Neuron (in vitro differentiated cells): Measurements from ENCODE around the gene NAGK.
A peak's percentile ranks its signal among the peaks of the same experiment; 100 is the strongest.
"Not testable (repeated sequence)": the region's sequence is repeated elsewhere in the genome, so short reads cannot be mapped to it uniquely, and the experiment has no call there.

Experiments used
- H2AFZ ChIP-seq: one replicate; pipeline ENCODE4 v1.6.1; 2013; ENCODE audit warnings: low read depth, mild to moderate bottlenecking, inconsistent platforms, low read length, moderate library complexity
- H3K27me3 ChIP-seq: one replicate; pipeline ENCODE4 v1.6.1; 2013; ENCODE audit warnings: low read length; ENCODE audit not compliant: insufficient read depth
- H3K36me3 ChIP-seq: one replicate; pipeline ENCODE4 v1.6.1; 2013; ENCODE audit warnings: low read length; ENCODE audit not compliant: insufficient read depth
- H3K4me1 ChIP-seq: one replicate; pipeline ENCODE4 v1.6.1; 2013; ENCODE audit warnings: low read length; ENCODE audit not compliant: insufficient read depth
- H3K4me3 ChIP-seq: 2 replicates; pipeline ENCODE4 v1.5.1; 2013; ENCODE audit warnings: mild to moderate bottlenecking, low read length, moderate library complexity
- H3K9me3 ChIP-seq: one replicate; pipeline ENCODE4 v1.6.1; 2013; ENCODE audit warnings: low read length

Gene NAGK

DNA sequence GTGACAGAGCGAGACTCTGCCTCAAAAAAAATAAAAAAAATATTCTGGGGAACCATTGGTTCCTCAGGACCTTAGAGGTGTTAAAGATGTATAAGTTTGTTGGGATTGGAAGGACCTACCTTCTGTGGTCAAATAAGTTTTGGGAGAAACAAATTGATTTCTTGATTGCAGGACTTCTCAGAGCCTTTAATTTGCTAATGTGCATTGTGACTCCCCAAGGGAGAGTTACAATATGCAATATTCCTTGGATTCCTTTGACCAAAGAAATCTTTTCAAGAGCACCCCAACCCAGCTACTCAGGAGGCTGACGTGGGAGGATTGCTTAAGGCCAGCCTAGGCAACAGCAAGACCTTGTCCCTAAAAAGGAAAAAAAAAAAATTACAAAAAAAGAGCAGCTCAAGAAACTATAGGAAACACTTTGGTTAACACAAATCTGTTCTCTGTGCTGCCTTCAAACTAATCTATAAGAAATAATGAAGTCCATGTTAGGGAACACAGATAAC, 6.5 kb downstream of the NAGK start:
- H2AFZ ChIP-seq: no peak overlapping the region
- H3K27me3 ChIP-seq: no peaks in the 10 kb centered on the region
- no peaks in the 10 kb centered on the region for H3K4me1 ChIP-seq
- no peak overlapping the region for H3K4me3 ChIP-seq
- H3K9me3 ChIP-seq: no peaks in the 10 kb centered on the region
- peaks cover 60% of the 10 kb centered on the region for H3K36me3 ChIP-seq

DNA sequence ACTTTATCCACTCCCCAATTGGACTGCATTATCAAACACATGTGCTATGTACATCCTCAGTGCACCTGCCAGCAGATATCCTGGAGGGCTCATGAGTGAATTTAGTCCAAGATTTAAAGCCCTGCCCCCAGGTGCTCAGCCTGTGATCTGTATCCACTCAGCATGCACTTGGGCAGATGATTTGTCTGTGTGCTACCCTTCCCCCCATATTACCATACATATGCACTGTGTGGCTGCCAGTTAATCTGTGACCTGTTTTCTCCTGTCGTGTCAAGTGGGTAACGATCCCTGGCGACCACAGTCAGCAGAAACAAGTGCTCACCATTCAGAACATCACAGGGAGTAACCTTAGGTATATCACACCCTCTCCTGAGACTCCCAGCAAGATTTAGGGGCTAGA, 10.2 kb downstream of the NAGK start:
- Histone ChIP-seq H3K4me3 (no peak overlapping the region), H3K36me3 (peaks cover 45% of the 10 kb centered on the region), H3K27me3 (no peaks in the 10 kb centered on the region), H2AFZ (no peak overlapping the region), H3K4me1 (no peaks in the 10 kb centered on the region), H3K9me3 (no peaks in the 10 kb centered on the region)

DNA sequence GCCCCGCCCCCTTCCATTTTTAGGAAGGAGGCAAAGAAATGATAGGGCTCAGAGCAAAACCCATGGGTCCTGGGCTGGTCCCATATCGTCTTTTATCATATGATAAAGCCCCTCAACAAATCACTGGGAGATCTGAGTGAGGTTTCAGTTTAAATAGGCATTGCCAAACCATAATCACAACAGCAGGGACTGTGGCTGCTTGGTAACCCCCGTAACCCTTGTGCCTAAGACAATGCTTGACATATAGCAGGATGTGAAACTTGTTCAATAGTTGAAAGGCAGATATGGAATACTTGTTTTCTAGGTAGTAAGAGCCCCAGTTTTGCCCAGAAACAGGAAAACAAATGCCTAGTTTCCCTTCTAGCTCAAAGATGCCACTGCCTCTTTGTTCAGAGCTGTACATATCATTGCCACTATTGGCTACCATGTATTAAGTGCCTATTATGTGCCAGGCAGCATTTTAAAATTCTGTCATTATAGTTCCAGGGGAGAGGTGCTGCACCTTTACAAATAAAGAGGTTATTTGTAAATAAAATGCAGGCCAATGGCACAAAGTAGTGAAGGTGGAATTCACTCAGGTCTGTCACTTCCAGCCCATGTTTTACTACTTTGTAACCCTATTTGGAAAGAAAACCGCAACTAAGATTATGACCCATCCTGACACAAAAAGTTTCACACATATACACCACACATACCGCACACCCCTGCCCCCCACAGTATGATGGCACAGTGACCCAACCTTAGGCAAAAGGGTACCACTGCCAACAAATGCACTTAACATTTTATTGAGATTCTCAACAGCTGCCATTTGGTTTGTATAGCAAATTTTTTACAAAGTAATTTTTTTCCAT, 14.2 kb downstream of the NAGK start:
- Histone ChIP-seq H3K9me3 (no peaks in the 10 kb centered on the region), H3K4me1 (no peaks in the 10 kb centered on the region), H2AFZ (no peak overlapping the region), H3K4me3 (no peak overlapping the region), H3K27me3 (no peaks in the 10 kb centered on the region), H3K36me3 (peaks cover 14% of the 10 kb centered on the region)

DNA sequence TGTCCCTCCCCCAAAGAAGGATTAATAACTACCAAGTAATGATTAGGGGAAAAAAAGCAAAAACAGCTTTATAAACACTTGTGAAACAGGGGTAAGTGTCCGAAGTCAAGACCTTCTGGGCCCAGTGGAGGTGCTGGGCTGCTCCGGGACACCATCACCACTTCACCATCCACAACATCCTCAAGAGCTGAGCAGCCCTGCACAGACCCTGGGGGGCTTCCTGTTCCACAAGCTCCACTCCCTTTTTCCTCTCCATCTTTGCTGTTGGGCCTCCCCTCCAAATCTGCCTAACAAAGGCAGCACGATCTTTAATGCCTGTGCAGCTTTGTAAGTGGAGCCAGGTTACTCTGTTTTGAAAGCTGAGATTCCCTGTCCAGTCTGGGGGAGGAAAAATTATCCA, 14.8 kb downstream of the NAGK start:
- not testable (repeated sequence) for H3K4me3 ChIP-seq, H3K27me3 ChIP-seq, H3K4me1 ChIP-seq, H2AFZ ChIP-seq, H3K9me3 ChIP-seq, H3K36me3 ChIP-seq

DNA sequence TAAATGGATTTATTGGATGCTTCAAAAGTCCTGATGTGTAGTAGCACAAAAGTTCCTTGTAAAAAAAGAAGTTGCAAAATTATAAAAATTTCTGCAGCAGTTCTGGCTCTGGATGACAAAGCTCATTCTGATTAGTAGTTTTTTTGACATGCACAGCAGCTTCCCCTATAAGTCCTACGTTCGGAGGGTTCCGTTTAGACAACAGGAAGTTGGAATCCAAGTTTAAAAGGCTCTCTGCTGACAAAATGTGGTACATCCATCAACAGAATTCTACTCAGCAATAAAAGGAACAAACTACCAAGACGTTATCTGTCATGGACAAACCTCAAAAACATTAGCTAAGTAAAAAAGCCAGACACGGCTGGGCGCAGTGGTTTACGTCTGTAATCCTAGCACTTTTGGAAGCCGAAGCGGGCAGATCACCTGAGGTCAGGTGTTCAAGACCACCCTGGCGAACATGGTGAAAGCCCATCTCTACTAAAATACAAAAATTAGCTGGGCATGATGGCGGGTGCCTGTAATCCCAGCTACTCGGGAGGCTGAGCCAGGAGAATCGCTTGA, 15.4 kb downstream of the NAGK start:
- H2AFZ ChIP-seq, H3K4me3 ChIP-seq, H3K9me3 ChIP-seq: not testable (repeated sequence)

DNA sequence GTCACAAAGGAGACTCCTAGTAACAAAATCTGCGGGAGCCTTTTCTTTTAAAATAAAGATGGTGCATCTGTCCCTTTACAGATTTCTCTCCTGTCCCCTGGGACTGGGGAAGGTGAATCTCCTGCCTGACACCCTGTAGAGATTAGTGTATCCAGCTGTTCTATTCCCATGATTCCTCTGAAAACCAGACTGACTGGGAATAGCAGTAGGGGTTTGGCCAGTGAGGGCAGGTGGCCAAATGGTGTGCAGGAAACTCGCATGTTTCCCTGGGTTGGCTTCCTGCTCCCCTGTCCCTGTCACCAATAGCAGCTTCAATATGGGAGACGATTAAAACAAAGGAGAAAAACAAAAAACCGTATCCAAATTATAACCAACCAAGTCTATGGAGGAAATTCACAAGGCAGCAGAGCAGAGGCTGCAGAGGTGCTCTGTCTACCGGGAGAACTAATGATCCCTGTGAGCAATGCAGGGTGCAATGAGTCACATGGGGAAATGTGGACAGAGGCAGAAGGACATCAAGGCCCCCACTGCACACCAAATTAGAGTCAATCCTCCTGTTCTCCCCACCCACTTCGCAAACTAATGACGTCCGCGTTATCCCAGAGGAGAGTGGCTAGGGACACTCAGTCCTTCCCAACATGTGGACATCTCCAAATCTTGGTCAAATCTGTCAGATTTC, 17.0 kb downstream of the NAGK start:
- H3K4me1 ChIP-seq, H3K9me3 ChIP-seq, H3K27me3 ChIP-seq, H3K4me3 ChIP-seq, H3K36me3 ChIP-seq, H2AFZ ChIP-seq: not testable (repeated sequence)

More for the DNA sequence above, 15.4 kb downstream of the NAGK start:
- H3K36me3 ChIP-seq, H3K4me1 ChIP-seq, H3K27me3 ChIP-seq: not testable (repeated sequence)

DNA sequence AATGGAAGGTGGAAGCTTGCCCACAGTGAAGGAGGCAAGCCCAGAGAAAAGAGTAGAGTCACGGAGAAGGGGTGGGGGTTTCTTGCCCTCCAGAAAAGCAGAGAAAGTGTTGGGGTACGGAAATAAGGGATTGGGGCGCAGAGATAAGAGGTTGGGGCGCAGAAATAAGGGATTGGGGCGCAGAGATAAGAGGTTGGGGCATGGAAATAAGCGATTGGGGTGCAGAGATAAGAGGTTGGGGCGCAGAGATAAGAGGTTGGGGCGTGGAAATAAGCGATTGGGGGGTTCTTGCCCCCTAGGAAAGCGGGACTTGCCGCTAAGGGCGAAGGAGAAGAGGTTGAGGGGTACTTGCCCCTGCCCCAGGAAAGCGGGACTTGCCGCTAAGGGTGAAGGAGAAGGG, 21.0 kb downstream of the NAGK start:
- H3K9me3 ChIP-seq, H2AFZ ChIP-seq, H3K4me3 ChIP-seq, H3K36me3 ChIP-seq, H3K4me1 ChIP-seq, H3K27me3 ChIP-seq: not testable (repeated sequence)

DNA sequence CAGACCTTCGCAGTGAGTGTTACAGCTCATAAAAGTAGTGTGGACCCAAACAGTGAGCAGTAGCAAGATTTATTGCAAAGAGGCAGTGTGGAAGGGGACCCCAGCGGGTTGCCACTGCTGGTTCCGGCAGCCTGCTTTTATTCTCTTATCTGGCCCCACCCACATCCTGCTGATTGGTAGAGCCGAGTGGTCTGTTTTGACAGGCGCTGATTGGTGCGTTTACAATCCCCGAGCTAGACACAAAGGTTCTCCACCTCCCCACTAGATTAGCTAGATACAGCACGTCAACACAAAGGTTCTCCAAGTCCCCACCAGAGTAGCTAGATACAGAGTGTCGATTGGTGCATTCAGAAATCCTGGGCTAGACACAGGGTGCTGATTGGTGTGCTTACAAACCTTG, 23.4 kb downstream of the NAGK start:
- not testable (repeated sequence) for H3K4me3 ChIP-seq, H3K9me3 ChIP-seq, H3K36me3 ChIP-seq, H3K27me3 ChIP-seq, H3K4me1 ChIP-seq, H2AFZ ChIP-seq

DNA sequence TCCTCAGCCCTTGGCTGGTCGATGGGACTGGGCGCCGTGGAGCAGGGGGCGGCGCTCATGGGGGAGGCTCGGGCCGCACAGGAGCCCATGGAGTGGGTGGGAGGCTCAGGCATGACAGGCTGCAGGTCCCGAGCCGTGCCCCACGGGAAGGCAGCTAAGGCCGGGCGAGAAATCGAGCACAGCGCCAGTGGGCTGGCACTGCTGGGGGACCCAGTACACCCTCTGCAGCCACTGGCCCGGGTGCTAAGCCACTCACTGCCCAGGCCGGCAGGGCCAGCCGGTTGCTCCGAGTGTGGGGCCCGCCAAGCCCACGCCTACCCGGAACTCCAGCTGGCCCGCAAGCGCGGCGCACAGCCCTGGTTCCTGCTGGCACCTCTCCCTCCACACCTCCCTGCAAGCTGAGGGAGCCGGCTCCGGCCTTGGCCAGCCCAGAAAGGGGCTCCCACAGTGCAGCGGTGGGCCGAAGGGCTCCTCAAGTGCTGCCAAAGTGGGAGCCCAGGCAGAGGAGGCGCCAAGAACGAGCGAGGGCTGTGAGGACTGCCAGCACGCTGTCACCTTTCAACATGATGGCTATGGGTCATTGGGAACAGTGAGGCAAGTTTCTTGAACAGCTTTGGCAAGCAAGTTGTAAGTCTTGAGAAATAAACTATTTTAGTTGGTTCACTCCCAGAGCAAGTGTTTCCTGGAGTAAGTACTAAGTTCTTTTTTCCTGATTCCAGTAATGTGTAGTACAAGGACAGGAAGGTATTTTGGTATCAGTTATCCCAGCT, 24.2 kb downstream of the NAGK start:
- H3K4me1 ChIP-seq, H2AFZ ChIP-seq, H3K36me3 ChIP-seq, H3K27me3 ChIP-seq, H3K9me3 ChIP-seq, H3K4me3 ChIP-seq: not testable (repeated sequence)

DNA sequence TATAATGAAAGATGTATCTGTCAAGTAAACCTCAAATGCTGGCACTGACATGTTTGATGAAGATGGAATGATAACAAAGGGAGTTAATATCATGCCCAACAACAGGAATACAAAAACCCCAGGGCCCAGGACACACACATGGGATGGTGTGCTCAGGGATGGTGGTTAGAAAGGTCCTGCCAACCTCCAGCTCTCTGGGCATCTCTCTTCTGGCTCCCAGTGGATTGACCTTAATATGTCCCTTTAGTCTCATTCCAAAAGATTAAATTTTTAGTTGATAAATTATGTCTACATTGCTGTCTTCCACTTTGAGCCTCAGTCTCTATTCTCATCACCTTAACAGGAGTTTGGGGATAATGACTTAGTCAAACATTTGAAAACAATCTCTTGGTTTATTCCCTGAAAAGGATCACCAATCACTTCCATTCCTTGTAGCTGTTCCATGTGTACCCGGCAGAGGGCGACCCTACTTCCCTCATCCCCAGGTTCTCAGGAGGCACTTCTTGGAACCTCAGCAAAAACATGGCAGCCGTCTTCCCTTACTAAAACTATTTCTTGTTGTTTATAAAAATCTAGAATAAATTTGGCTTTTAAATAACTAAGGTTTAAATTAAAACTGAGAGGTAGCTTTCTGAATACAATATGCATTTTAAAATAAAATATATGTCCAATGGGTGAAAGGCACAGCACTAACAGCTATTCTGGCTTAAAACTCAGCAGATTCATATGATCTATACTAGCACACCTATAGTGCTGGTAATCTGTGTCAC, 31.9 kb downstream of the NAGK start:
- Histone ChIP-seq H3K4me3 (no peak overlapping the region), H3K36me3 (no peaks in the 10 kb centered on the region), H3K9me3 (no peaks in the 10 kb centered on the region), H2AFZ (peak overlapping the region; percentile 13), H3K27me3 (no peaks in the 10 kb centered on the region), H3K4me1 (peaks cover 16% of the 10 kb centered on the region)

DNA sequence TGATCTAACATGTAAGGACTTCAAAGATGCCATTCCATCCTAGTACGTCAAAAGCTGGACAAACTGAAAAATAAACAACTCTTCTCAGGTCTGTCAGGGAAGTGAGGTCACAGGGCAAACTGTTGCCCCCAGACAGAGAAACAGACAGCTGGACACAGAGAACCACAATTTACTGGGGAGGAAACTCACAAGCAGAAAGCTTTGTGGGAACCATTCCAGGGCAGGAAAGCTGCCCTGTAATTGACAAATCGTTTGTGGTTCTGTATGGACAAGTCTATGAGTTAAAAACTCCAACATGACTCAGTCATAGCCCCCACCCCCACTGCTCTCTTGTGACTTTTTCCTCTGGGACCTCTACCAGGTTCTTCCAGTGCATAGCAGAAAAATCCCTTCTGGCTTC, 33.2 kb downstream of the NAGK start:
- no peaks in the 10 kb centered on the region for H3K27me3 ChIP-seq
- no peaks in the 10 kb centered on the region for H3K9me3 ChIP-seq
- no peak overlapping the region for H3K4me3 ChIP-seq
- peaks cover 16% of the 10 kb centered on the region for H3K4me1 ChIP-seq
- no peaks in the 10 kb centered on the region for H3K36me3 ChIP-seq
- H2AFZ ChIP-seq: no peak overlapping the region

DNA sequence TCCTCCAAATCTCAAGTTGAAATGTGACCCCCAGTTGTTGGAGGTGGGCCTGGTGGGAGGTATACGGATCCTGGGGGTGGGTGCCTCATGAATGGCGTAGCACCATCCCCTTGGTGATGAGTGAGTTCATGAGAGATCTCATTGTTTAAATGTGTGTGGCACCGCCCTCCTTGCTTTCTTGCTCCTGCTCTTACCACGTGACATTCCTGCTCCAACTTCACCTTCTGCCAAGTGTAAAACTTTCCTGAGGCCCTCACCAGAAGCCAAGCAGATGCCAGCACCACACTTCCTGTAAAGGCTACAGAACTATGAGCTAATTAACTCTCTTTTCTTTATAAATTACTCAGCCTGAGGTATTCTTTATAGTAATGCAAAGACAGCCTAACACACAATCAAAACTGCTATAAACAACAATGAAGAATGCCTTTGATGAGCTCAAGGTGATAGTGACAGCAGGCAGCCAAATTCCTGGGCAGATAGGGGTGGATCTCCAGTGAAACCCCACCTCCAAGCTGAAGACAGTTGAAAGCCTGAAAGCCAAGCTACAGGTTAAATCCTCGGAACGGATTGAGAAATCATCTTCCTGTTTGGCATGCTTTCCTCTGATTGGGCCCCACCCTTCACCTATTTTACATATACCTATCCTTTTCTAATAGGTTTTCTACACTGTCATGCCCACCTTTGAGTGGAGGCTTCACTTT, 34.7 kb downstream of the NAGK start:
- H2AFZ ChIP-seq: no peak overlapping the region
- no peak overlapping the region for H3K4me3 ChIP-seq
- H3K4me1 ChIP-seq: peaks cover 16% of the 10 kb centered on the region
- no peaks in the 10 kb centered on the region for H3K9me3 ChIP-seq
- no peaks in the 10 kb centered on the region for H3K27me3 ChIP-seq
- peaks cover 2% of the 10 kb centered on the region for H3K36me3 ChIP-seq
